ENCODE data around the gene GPLD1. TPM values are rescaled to one million over a fixed set of nuclear protein-coding genes. Genes with fewer than 3 reads are reported as not detected.
"Not testable (repeated sequence)": the region's sequence is repeated elsewhere in the genome, so short reads cannot be mapped to it uniquely, and the experiment has no call there.

The GPLD1 gene
- polyA plus RNA-seq, 1 donor, result 2.5 TPM

GRCh38 chr6:24414531-24414930, 74.8 kb downstream of the GPLD1 start:
- DNase-seq (ENCODE audit: low read depth), result not testable (repeated sequence)

- no peak for DNase-seq (ENCODE audit: low read depth)
These were observed 77.1 kb downstream of the GPLD1 start for GRCh38 chr6:24412294-24412693.

GRCh38 chr6:24410622-24411021, 78.8 kb downstream of the GPLD1 start:
- DNase-seq (ENCODE audit: low read depth), result no peak

GRCh38 chr6:24408719-24409410, 80.5 kb downstream of the GPLD1 start:
- no peak for DNase-seq (ENCODE audit: low read depth)

GRCh38 chr6:24405262-24405661, 84.1 kb downstream of the GPLD1 start:
- DNase-seq (ENCODE audit: low read depth), result no peak

GRCh38 chr6:24403501-24403824, 85.9 kb downstream of the GPLD1 start:
- no peak for DNase-seq (ENCODE audit: low read depth)

- DNase-seq (ENCODE audit: low read depth), result peak; percentile 62
These were observed 86.5 kb downstream of the GPLD1 start, which contains the start of gene MRS2 for GRCh38 chr6:24402697-24403500. TSS of gene MRS2 (plus strand) at chr6:24402936. CDS start at chr6:24403047, 111 bp downstream.

- no peak for DNase-seq (ENCODE audit: low read depth)
These were observed 87.9 kb downstream of the GPLD1 start for GRCh38 chr6:24401458-24401857.

- not testable (repeated sequence) for DNase-seq (ENCODE audit: low read depth)
These were observed 89.0 kb downstream of the GPLD1 start for GRCh38 chr6:24400045-24401039.

- DNase-seq (ENCODE audit: low read depth), result no peak
These were observed 91.7 kb downstream of the GPLD1 start for GRCh38 chr6:24397631-24398030.

GRCh38 chr6:24396824-24397223, 92.6 kb downstream of the GPLD1 start:
- no peak for DNase-seq (ENCODE audit: low read depth)

- no peak for DNase-seq (ENCODE audit: low read depth)
These were observed 94.5 kb downstream of the GPLD1 start for GRCh38 chr6:24394780-24395437.

- DNase-seq (ENCODE audit: low read depth), result no peak
These were observed 95.2 kb downstream of the GPLD1 start for GRCh38 chr6:24394061-24394779.

- DNase-seq (ENCODE audit: low read depth), result no peak
These were observed 97.5 kb downstream of the GPLD1 start for GRCh38 chr6:24391756-24392405.

GRCh38 chr6:24391208-24391607, 98.2 kb downstream of the GPLD1 start:
- DNase-seq (ENCODE audit: low read depth), result no peak

GRCh38 chr6:24387818-24388217, 101.6 kb downstream of the GPLD1 start:
- no peak for DNase-seq (ENCODE audit: low read depth)

- DNase-seq (ENCODE audit: low read depth), result no peak
These were observed 103.7 kb downstream of the GPLD1 start for GRCh38 chr6:24385536-24386269.

- DNase-seq (ENCODE audit: low read depth), result not testable (repeated sequence)
These were observed 104.8 kb downstream of the GPLD1 start for GRCh38 chr6:24384369-24385130.

Measured in forelimb muscle (tissue), 1 donor.